HG03342 (cell line): ENCODE measurements around the gene BLACAT1.
"Not testable (repeated sequence)": the region's sequence is repeated elsewhere in the genome, so short reads cannot be mapped to it uniquely, and the experiment has no call there.

Experiments used
- ATAC-seq: cut with Tn5 transposase; IDR thresholded peaks from one replicate; pipeline ENCODE4 v1.9.1; 2021; ENCODE audit warnings: mild to moderate bottlenecking, moderate library complexity; ENCODE audit not compliant: unreplicated experiment

BLACAT1 gene

GRCh38 chr1:205421798-205422197 is 34.0 kb downstream of the BLACAT1 start, which contains the start of gene LEMD1:
Gene LEMD1 (minus strand): TSS chr1:205422056. CDS start chr1:205420536, 1,520 bp downstream.
- no peak for ATAC-seq

- no peak for ATAC-seq
Measured at GRCh38 chr1:205420938-205421337, 34.9 kb downstream of the BLACAT1 start.

- no peak for ATAC-seq
Measured at GRCh38 chr1:205417870-205418635, 37.8 kb downstream of the BLACAT1 start.

- no peak for ATAC-seq
Measured at GRCh38 chr1:205416322-205416721, 39.5 kb downstream of the BLACAT1 start.

- ATAC-seq, result no peak
Measured at GRCh38 chr1:205410581-205411298, 45.1 kb downstream of the BLACAT1 start.

GRCh38 chr1:205407970-205408369 is 47.9 kb downstream of the BLACAT1 start:
- ATAC-seq, result no peak

GRCh38 chr1:205406252-205406651 is 49.6 kb downstream of the BLACAT1 start:
- ATAC-seq, result not testable (repeated sequence)
